Epithelial cell of proximal tubule (primary cell): ENCODE data around the gene TJAP1. TPM values are rescaled to one million over a fixed set of nuclear protein-coding genes. Genes with fewer than 3 reads are reported as not detected.

Source experiments
- DNase-seq: peaks from one replicate; pipeline ENCODE4 v3.0.0-alpha.2; 2011; ENCODE audit warnings: low read depth
- H3K4me3 ChIP-seq: 2 replicates; pipeline ENCODE4 v1.5.1; 2011; ENCODE audit warnings: low read depth, mild to moderate bottlenecking, low read length
- total RNA-seq: library from RNA; depleted of rRNA; stranded (reverse); fragments of >200 nt; gene quantifications from 2 replicates; pipeline ENCODE4 v1.2.3, GENCODE V29; 2015
- TF ChIP-seq, protein P1 (sequence below): conservative IDR thresholded peaks from 2 replicates; pipeline ENCODE4 v1.5.1; 2012; ENCODE audit warnings: low read depth, mild to moderate bottlenecking, low read length

The TJAP1 gene
- total RNA-seq, 1 donor from 2014 or later: 17.8 TPM

GRCh38 chr6:43468748-43469681, 8.4 kb upstream of the TJAP1 start:
- H3K4me3 ChIP-seq: no peak overlapping the region
- no peak for DNase-seq
- TF ChIP-seq, protein P1, sequence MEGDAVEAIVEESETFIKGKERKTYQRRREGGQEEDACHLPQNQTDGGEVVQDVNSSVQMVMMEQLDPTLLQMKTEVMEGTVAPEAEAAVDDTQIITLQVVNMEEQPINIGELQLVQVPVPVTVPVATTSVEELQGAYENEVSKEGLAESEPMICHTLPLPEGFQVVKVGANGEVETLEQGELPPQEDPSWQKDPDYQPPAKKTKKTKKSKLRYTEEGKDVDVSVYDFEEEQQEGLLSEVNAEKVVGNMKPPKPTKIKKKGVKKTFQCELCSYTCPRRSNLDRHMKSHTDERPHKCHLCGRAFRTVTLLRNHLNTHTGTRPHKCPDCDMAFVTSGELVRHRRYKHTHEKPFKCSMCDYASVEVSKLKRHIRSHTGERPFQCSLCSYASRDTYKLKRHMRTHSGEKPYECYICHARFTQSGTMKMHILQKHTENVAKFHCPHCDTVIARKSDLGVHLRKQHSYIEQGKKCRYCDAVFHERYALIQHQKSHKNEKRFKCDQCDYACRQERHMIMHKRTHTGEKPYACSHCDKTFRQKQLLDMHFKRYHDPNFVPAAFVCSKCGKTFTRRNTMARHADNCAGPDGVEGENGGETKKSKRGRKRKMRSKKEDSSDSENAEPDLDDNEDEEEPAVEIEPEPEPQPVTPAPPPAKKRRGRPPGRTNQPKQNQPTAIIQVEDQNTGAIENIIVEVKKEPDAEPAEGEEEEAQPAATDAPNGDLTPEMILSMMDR: no peak

DNA sequence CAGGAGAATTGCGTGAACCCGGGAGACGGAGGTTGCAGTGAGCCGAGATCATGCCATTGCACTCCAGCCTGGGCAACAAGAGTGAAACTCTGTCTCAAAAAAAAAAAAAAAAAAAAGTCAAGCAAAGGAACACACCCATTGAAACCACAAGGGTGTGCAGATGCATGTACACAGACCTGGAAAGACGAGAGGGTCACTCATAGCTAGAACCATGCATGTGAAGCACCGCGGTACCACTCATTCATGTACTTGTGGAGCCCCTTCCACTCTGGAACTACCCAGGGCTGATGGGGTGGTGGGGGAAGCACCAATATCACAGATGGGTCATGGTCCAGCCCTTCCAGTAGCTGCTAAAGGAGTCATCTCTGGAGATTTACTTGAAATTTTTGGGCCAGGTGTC, 7.4 kb upstream of the TJAP1 start:
- DNase-seq: no peak
- no peak overlapping the region for H3K4me3 ChIP-seq
- TF ChIP-seq, protein P1: no peak

GRCh38 chr6:43471399-43471798, 6.0 kb upstream of the TJAP1 start:
- DNase-seq: no peak
- TF ChIP-seq, protein P1: no peak
- H3K4me3 ChIP-seq: no peak overlapping the region

DNA sequence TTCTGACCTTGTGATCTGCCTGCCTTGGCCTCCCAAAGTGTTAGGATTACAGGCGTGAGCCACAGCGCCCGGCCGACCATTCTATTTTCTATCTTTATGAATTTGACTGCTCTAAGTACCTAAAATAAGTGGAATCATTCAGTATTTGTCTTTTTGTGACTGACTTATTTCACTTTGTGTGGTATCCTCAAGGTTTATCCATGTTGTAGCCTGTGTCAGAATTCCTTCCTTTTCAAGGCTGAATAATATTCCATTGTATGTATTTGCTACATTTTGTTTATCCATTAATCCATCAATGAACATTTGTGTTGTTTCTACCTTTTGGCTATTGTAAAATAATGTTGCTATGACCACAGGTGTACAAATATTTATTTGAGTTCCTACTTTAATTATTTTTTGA, 4.9 kb upstream of the TJAP1 start:
- DNase-seq: no peak
- TF ChIP-seq, protein P1: no peak
- H3K4me3 ChIP-seq: no peak overlapping the region

DNA sequence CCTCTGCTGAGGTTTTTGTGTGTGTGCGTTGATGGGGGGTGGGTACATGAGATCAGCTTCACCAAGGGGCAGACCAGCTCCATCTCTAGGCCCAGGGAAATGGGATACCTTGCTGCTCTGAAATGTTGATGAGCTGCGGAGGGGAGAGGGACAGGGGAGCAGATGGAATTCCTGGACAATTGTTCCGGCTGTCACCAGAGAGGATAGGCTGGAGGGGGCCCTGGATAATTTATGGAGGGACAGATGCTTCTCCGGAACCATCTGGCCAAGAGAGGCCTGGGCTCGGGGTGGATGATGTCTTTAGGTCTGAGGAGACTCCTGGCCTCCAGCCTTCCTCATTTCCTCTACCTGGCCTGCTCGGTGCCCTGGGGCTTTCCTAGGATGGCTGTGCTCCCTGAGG, 1.9 kb upstream of the TJAP1 start:
- no peak overlapping the region for H3K4me3 ChIP-seq
- no peak for DNase-seq
- TF ChIP-seq, protein P1: no peak

DNA sequence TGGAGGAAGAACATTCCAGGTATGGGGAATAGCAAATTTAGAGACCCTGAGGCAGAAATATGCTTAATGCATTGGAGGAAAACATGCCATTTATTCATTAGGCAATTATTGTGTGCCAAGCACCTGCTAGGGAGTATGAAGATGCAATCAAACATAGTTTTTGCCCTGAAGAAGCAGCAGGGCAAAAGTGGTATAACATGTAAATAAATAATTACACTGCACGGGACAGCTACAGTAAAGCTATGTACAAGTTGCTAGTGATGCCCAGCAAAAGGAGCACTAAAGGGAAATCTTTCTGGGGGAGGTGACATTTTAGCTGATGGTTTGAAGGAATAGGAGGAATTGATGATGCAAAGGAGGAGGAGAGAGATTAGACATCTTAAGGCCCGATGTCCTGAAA, 624 bp upstream of the TJAP1 start:
- peak overlapping the region; percentile 73 for H3K4me3 ChIP-seq
- no peak for DNase-seq
- TF ChIP-seq, protein P1: no peak

DNA sequence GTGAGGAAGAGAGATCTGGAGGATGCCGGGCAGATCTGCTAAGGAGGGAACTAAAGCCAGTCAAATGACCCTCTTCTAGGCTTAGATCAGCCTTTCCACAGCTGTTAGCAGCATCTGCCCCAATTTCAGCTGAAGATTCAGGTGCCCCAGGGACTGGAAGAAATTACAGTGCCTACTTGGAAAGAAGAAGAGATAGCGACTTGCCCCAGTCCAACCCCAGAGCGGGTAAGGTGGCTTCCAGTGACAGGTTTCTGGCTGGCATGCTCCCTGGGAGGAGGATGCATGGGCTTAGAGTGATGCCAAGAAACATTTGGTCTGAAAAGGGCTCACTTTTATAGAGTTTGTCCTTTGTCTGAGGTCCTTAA, 620 bp downstream of the TJAP1 start:
- TF ChIP-seq, protein P1: no peak
- peak overlapping the region; percentile 73 for H3K4me3 ChIP-seq
- DNase-seq: no peak
